Measurements from ENCODE around the gene TSACC.
"Not testable (repeated sequence)": the region's sequence is repeated elsewhere in the genome, so short reads cannot be mapped to it uniquely, and the experiment has no call there.

TSACC gene

GRCh38 chr1:156347331-156347730 lies 9.0 kb downstream of the TSACC start:
- no peak for DNase-seq

GRCh38 chr1:156352481-156352880 lies 14.2 kb downstream of the TSACC start:
- not testable (repeated sequence) for DNase-seq

GRCh38 chr1:156356262-156356874 lies 18.0 kb downstream of the TSACC start:
- peak; percentile 14 for DNase-seq

- DNase-seq = peak; percentile 75
These were observed 18.7 kb downstream of the TSACC start for GRCh38 chr1:156356875-156357534.

GRCh38 chr1:156357977-156358376 lies 19.7 kb downstream of the TSACC start:
- DNase-seq = no peak

- DNase-seq = no peak
These were observed 20.3 kb downstream of the TSACC start for GRCh38 chr1:156358641-156359040.

GRCh38 chr1:156359249-156359648 lies 20.9 kb downstream of the TSACC start:
- DNase-seq = no peak

GRCh38 chr1:156359973-156360372 lies 21.6 kb downstream of the TSACC start:
- no peak for DNase-seq

- DNase-seq = no peak
These were observed 22.2 kb downstream of the TSACC start for GRCh38 chr1:156360534-156360933.

- no peak for DNase-seq
These were observed 27.4 kb downstream of the TSACC start for GRCh38 chr1:156365754-156366153.

GRCh38 chr1:156366378-156367166 lies 28.2 kb downstream of the TSACC start:
- no peak for DNase-seq

- DNase-seq = no peak
These were observed 29.2 kb downstream of the TSACC start for GRCh38 chr1:156367383-156368156.

- DNase-seq = no peak
These were observed 29.9 kb downstream of the TSACC start for GRCh38 chr1:156368157-156368658.

GRCh38 chr1:156368889-156369684 lies 30.8 kb downstream of the TSACC start, which contains the start of gene RHBG:
RHBG (plus strand) TSS chr1:156369211; CDS start chr1:156369250, 39 bp downstream.
- DNase-seq = peak; percentile 26

- not testable (repeated sequence) for DNase-seq
These were observed 31.5 kb downstream of the TSACC start for GRCh38 chr1:156369685-156370286.

GRCh38 chr1:156371553-156372264 lies 33.4 kb downstream of the TSACC start:
- no peak for DNase-seq

- no peak for DNase-seq
These were observed 33.9 kb downstream of the TSACC start for GRCh38 chr1:156372265-156372586.

- DNase-seq = no peak
These were observed 34.5 kb downstream of the TSACC start for GRCh38 chr1:156372876-156373275.

- DNase-seq = no peak
These were observed 35.2 kb downstream of the TSACC start for GRCh38 chr1:156373546-156373945.

- DNase-seq = no peak
These were observed 37.8 kb downstream of the TSACC start for GRCh38 chr1:156376146-156376545.

All from activated CD4-positive, alpha-beta T cell treated with anti-CD3 and anti-CD28 coated beads for 48 hours (primary cell).